Measurements from ENCODE around the gene PDZRN3.

The PDZRN3 gene

DNA sequence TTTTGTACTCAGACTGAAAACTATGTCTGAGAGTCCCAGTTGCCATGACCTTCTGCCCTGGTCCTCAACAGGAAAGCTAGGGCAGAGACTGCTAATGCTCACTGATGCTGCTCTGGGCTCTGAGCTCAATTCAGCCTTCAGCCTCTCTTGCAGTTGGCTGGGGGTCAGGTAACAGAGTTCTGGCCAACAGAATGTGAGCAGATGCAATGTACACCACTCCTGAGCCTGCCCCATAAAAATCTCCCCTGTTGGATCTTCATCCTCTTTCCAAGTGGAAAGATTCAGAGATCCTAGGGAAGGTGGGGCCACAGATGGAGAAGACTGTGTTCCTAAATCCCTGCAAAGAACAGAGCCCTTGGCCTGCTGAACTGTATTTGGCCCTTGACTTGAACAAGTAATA is 87.8 kb downstream of the PDZRN3 start:
- H3K27ac Mint-ChIP-seq, result no peak overlapping the region
- no peak overlapping the region for H3K4me3 Mint-ChIP-seq
- no peaks in the 10 kb centered on the region for H3K27me3 Mint-ChIP-seq
- no peak for DNase-seq
- H3K9me3 Mint-ChIP-seq, result no peaks in the 10 kb centered on the region
- ATAC-seq, result no peak
- no peaks in the 10 kb centered on the region for H3K4me1 Mint-ChIP-seq

DNA sequence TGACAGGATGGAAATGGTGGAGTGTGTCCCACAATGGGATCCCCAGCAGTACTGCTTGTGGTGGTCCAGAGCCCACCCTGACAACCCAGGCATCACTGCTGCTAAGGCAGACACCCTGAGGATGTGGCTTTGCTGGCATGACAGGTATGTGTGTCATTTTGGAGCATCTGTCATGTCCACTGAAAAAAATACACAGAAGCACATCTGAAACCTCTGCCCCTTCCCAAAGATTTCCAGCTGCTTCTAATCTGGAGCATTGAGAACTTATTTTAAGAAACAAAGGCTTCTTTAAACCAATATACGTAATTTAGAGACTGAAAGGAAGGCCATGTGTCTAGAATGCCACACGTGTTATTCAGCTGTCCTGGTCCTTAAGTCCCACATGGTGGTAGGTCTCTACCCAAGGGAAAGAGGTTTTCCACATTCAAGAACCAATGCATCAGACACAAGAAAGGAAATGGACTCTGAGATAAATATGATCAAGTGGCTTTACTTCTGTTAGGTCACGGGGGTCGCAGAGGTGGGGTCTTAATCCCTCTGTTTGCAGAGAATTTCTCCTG is 88.3 kb downstream of the PDZRN3 start:
- Mint-ChIP-seq H3K9me3 (no peaks in the 10 kb centered on the region), H3K27me3 (no peaks in the 10 kb centered on the region), H3K4me1 (no peaks in the 10 kb centered on the region), H3K27ac (no peak overlapping the region), H3K4me3 (no peak overlapping the region)
- DNase-seq (no peak), ATAC-seq (no peak)

DNA sequence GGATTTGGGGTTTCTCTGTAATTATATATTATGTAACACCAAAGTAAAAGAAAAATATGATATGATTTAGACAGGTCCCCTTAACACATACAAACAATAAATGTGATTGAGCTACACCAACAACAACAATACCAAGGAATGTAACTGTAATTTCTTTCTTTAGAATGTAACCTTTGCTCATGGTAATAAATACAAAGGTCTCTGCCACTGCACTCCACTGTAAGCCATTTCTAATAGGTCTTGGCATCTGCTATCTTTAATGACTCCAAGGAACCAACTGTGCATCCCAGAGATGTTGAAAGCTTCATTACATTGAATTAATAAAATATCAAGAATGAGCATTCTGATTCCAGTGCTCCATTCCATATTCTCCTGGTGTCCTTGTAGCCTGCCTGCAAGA is 88.8 kb downstream of the PDZRN3 start:
- ATAC-seq, result no peak
- Mint-ChIP-seq H3K27ac (no peak overlapping the region), H3K27me3 (no peaks in the 10 kb centered on the region), H3K9me3 (no peaks in the 10 kb centered on the region), H3K4me1 (no peaks in the 10 kb centered on the region), H3K4me3 (no peak overlapping the region)
- no peak for DNase-seq

DNA sequence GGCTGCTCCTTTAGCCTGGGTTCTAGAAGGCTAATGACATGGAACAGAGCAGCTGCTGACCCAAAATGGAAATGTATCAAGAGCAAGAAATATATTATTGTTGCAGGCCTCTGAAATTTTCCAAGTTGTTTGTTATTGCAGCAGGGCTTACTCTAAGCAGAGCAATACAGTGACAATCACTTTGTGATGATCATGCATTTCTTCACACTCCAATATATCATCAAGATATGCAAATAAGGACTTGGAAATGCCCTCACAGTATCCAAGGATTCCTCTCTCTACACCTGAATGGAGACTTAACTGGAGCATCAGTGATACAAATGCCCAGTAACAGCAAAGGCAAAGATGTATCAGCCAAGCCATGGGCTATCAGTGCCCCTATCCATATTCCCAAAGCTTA is 89.6 kb downstream of the PDZRN3 start:
- peak overlapping the region in 1 of 2 donors; percentile 59 for H3K27ac Mint-ChIP-seq
- no peaks in the 10 kb centered on the region for H3K27me3 Mint-ChIP-seq
- H3K9me3 Mint-ChIP-seq, result no peaks in the 10 kb centered on the region
- ATAC-seq (no peak), DNase-seq (no peak)
- no peaks in the 10 kb centered on the region for H3K4me1 Mint-ChIP-seq
- no peak overlapping the region for H3K4me3 Mint-ChIP-seq

DNA sequence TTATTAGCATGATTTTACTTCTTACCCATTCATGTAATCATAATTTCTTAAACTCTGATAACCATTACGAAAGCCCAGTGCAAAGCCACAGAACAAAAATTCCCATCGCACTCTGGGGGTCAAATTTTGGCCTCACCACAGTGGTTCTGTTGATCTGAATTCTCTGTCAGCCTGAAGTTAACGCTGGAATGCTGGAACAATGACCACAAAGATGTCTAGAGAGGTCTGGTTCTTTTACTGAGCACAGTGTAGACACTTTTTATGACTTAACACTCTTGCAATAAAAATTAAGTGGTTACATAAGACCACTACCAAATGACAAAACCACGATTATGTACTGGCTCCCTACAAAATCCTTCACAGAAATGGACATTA is 94.7 kb downstream of the PDZRN3 start:
- Mint-ChIP-seq H3K4me3 (no peak overlapping the region), H3K4me1 (no peaks in the 10 kb centered on the region), H3K9me3 (no peaks in the 10 kb centered on the region), H3K27ac (no peak overlapping the region), H3K27me3 (peaks cover 9% of the 10 kb centered on the region)
- ATAC-seq (no peak), DNase-seq (no peak)

DNA sequence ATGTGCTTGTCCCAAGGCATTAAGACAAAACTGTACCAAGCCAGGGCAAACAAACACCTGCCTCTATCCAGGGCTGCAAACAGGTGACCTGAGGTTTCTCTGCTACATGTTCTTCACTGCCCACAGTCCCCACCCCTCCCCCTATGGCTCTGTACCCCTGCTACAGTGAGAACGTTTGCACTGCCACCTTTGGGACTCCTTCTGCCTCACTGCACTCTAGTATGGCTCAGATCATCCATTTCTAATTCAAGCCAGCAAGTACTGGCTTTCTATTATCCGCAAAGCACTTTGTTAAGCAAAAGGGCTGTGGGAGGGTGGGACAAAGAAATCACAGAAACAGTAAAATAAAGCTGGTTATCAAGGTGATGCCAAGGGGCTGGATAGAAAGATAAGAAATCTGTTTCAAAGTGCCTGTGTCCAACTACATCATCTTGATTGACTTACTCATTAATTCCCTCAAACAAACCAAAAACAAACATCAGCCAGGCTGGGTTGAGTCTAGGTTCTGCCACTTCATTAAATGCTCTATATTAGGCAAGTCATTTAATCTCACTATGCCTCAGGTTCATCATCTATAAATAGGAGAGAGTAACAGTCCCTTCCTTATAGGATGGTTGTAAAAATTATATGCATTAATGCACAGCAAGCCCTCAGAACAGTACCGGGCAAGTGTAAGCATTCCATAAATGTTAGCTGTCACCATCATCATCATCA is 95.3 kb downstream of the PDZRN3 start:
- Mint-ChIP-seq H3K4me3 (no peak overlapping the region), H3K27ac (no peak overlapping the region), H3K9me3 (no peaks in the 10 kb centered on the region), H3K4me1 (no peaks in the 10 kb centered on the region), H3K27me3 (peaks cover 9% of the 10 kb centered on the region)
- ATAC-seq (no peak), DNase-seq (no peak)

DNA sequence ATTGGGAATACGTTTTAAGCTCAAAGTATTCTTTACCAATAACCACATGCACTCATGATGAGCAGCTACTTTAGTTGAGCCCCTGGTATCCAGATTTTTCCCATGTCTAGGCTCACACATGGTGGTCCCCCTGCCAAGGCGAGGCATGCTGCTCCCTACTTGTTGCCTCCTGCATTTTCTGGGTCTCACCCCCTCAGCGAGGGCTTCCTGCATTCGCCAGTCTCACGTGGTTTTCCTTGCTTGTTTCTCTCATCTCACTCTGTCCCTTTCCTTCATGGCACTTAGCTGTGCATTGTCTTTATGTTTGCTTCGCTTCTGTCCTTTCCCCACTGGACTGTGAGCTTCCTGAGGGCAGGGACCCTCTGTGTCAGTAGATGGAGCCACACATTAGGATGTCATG is 99.2 kb downstream of the PDZRN3 start:
- Mint-ChIP-seq H3K27me3 (peaks cover 12% of the 10 kb centered on the region), H3K9me3 (no peaks in the 10 kb centered on the region), H3K4me1 (no peaks in the 10 kb centered on the region), H3K4me3 (no peak overlapping the region), H3K27ac (no peak overlapping the region)
- DNase-seq, result no peak
- ATAC-seq, result no peak

DNA sequence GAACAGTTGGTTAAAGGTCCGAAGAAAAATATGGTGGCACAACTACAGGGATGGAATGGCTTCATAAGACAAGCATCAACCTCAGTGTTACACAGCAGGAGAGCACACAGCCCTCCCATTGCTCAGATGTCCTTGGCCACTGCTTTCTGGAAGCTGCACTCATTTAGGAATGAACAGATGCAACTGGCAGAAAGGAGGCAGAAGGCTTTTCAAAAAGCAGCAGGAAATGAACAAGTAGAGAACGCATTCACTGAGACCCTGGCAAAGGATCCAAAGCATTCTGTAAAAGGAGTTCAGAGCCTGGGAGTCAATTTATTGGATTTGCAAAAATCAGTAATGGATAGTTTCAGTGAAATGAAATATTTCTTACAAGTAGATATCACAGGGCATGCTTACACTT is 101.1 kb downstream of the PDZRN3 start:
- Mint-ChIP-seq H3K4me1 (no peaks in the 10 kb centered on the region), H3K27me3 (peaks cover 31% of the 10 kb centered on the region), H3K4me3 (no peak overlapping the region), H3K9me3 (no peaks in the 10 kb centered on the region), H3K27ac (no peak overlapping the region)
- ATAC-seq (no peak), DNase-seq (no peak)

DNA sequence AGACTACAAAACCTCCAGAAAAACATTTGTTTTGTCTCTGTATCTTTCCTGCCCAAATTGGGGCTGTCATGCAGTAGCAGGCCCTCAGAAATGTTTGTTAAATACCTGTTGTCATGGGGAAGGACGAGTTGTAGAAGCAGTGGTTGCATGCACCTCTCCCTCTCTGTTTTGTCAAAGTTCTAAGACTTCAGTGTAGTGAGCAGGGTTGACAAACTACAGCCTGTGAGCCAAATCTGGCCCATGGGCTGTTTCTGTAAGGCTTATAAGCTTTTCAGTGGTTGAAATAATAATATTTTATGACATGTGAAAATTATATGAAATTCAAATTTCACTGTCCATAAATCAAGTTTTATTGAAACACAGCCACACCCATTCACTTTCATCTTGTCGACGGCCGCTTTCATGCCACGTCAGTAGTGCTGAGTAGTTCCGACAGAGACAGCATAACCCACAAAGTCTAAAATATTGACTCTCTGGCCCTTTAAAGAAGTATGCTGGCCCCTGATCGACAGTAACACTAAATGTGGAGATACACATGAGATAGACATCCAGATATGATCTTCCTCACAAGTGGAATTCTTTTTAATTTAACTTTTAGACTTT is 102.9 kb downstream of the PDZRN3 start:
- no peak overlapping the region for H3K27ac Mint-ChIP-seq
- DNase-seq, result no peak

DNA sequence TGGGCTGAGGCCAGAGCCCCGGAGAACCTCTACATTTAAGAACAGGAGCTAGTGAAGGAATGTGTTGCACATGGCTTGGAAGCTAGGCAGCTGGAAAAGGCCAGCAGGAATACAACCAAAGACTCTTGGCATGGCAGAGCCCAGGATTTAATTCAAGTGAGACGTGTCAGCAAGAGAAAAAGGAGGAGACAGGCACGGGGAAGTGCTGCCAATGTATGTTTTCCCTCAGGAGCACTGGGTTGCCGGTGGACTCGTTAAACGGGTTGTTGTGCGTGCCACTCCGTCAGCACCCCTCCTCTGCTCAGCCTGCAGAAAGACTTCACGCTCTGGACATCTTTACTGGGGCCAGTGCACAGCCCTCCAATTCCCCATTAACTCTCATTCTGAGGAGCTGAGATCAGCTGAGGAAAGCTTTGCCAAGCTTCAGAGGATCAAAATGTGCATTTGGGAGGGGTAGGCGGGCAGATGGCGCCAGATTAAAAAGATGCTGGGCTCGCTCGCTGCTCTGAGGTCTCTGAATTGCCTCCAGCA is 103.7 kb downstream of the PDZRN3 start:
- no peak for DNase-seq
- Mint-ChIP-seq H3K27ac (no peak overlapping the region), H3K4me3 (no peak overlapping the region), H3K4me1 (no peaks in the 10 kb centered on the region), H3K9me3 (no peaks in the 10 kb centered on the region), H3K27me3 (peaks cover 27% of the 10 kb centered on the region)
- ATAC-seq, result no peak

More for the DNA sequence above, 102.9 kb downstream of the PDZRN3 start:
- H3K27me3 Mint-ChIP-seq, result peaks cover 31% of the 10 kb centered on the region
- no peaks in the 10 kb centered on the region for H3K4me1 Mint-ChIP-seq
- no peak overlapping the region for H3K4me3 Mint-ChIP-seq
- no peaks in the 10 kb centered on the region for H3K9me3 Mint-ChIP-seq
- ATAC-seq, result no peak

DNA sequence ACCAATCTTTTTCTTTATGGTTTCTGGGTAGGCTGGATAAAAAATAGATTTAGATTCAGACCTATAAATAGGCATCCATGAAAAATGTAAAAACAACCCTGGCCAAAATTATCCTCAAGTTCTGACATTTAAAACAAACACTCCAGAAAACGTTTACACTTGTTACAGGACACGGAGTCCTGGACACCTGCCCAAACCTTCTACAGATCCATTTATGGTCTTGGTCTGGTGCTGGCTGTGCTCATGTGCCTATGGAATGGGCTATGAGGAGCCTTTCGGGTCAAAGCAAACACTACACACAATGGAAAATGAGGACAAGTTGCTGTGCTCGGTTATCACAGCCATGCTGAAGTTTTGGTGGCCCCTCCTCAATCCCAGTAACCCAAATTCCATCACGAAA is 108.1 kb downstream of the PDZRN3 start:
- Mint-ChIP-seq H3K4me1 (no peaks in the 10 kb centered on the region), H3K27ac (peak overlapping the region in 1 of 2 donors; percentile 32), H3K4me3 (no peak overlapping the region), H3K27me3 (peaks cover 21% of the 10 kb centered on the region), H3K9me3 (no peaks in the 10 kb centered on the region)
- DNase-seq, result no peak
- ATAC-seq, result no peak

DNA sequence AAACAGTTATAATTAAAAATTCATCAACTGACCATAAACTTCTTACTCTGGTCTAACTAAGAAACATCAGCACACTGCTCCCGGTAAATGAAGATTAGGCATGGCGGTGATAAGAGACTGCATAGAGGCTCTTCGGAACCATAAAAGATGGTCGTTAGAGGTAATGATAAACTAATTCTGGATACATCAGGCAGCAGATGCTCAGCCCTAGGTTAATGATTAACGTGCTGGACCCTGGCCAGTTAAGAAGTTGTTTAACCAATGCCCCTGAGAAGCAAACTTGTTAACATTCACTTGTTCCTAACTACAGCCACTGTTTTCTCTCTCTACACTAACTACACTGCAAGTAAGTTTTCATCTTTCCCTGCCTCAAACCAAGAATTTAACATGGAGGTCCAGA is 111.5 kb downstream of the PDZRN3 start:
- H3K4me1 Mint-ChIP-seq, result no peaks in the 10 kb centered on the region
- H3K4me3 Mint-ChIP-seq, result no peak overlapping the region
- no peak overlapping the region for H3K27ac Mint-ChIP-seq
- peaks cover 2% of the 10 kb centered on the region for H3K27me3 Mint-ChIP-seq
- no peak for ATAC-seq
- DNase-seq, result no peak
- H3K9me3 Mint-ChIP-seq, result no peaks in the 10 kb centered on the region

DNA sequence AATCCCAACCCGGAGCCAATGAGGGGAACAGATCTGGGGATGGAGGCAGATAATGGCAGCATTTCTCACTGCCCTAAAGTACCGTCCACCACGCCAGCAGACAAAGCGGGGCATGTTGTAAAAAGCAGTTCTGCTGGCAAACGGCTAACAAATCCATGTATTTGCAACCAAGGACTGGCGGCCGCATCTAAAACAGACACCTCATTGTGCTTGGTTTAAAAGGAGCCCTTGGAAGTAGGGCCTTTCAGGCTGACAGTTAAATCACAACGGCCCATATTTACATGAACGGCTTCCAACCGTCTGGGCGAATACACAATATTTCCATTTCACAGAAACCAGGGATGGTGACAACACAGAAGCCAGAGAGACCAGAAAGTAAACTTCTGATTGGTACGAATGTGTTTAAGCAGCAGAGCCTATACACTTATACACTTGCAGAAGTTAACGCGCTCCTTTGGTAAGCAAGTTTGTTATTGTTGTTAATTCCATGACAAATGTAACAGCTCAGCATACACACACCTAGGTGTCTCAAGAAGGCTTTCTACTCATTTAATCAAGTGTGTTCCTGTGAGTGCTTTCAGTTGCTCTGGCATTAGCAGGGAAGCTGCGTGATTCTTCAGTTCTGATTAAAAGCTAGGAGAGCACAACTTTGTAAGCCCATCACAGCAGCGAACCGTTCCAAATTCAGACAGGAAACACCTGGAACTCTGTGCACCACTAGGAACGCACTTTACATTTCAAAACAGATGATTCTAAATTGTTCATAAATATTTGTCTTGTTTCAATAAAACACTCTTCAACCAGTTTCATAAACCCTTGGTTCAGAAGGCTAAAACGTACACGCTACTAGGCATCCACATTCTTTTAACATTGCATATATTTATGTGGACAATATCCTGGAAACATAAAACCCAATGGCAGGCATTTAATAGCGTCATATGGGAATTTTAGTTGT is 112.9 kb downstream of the PDZRN3 start:
- no peaks in the 10 kb centered on the region for H3K9me3 Mint-ChIP-seq
- peaks cover 7% of the 10 kb centered on the region for H3K27me3 Mint-ChIP-seq
- no peak overlapping the region for H3K4me3 Mint-ChIP-seq

DNA sequence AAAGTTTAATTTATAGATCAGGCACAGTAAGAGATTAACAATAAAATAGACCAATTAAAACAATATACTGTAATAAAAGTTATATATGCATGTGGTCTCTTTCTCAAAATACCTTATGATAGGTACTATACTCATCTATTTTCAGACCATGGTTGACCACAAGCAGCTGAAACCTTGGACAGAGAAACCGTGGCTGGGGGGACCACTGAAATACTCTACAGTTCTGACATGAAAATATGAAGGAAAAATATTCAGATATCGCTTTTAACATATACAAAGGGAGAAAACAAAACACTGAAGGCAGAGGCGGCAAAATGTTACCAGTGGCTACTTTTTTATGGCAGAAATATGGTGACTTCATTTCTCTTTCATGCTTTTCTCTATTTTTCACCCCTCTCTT is 114.0 kb downstream of the PDZRN3 start:
- no peak for DNase-seq
- Mint-ChIP-seq H3K4me3 (no peak overlapping the region), H3K4me1 (no peaks in the 10 kb centered on the region), H3K27ac (no peak overlapping the region), H3K9me3 (no peaks in the 10 kb centered on the region), H3K27me3 (peaks cover 7% of the 10 kb centered on the region)
- ATAC-seq, result no peak

More for the DNA sequence above, 112.9 kb downstream of the PDZRN3 start:
- DNase-seq (no peak), ATAC-seq (no peak)
- Mint-ChIP-seq H3K27ac (no peak overlapping the region), H3K4me1 (no peaks in the 10 kb centered on the region)

DNA sequence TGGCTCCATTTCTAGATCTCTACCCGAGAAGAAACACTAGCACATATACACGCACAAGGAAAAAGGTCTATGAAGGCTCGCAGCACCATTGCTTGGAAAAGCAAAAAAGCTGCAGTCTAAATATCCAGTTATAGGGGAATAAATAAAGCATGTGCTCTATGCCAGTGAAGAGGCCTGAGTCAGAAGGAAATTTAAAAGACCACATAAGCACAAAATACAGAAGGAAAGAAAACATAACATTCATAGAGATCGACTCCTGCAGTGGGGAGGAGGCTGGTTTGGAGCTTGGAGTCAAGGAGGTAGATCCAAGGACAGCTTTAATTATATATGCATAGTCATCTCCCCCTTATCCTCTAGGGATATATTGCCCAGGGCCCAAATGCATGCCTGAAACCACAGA is 114.4 kb downstream of the PDZRN3 start:
- H3K27me3 Mint-ChIP-seq, result peaks cover 7% of the 10 kb centered on the region
- H3K4me3 Mint-ChIP-seq, result no peak overlapping the region
- H3K4me1 Mint-ChIP-seq, result no peaks in the 10 kb centered on the region
- no peaks in the 10 kb centered on the region for H3K9me3 Mint-ChIP-seq
- ATAC-seq (no peak), DNase-seq (no peak)
- no peak overlapping the region for H3K27ac Mint-ChIP-seq

All from stimulated activated naive CD8-positive, alpha-beta T cell treated with anti-CD3 and anti-CD28 coated beads, Interleukin-15, amount 100 ng/mL, for 72 hours (primary cell).